HepG2 (cell line): Measurements from ENCODE around the gene NOTUM. TPM values are rescaled to one million over a fixed set of nuclear protein-coding genes. Genes with fewer than 3 reads are reported as not detected.

Source experiments
- ATAD3A ChIP-seq: sonication (generic); formaldehyde crosslinking; IDR thresholded peaks from 2 replicates; pipeline ENCODE4 v1.4.0; 2020; ENCODE audit warnings: missing genetic modification reagents
- ATM ChIP-seq: fragments of 450-650 bp; IDR thresholded peaks from 2 replicates; pipeline ENCODE4 v1.7.1; 2017; ENCODE audit warnings: mild to moderate bottlenecking, borderline replicate concordance
- ELF1 ChIP-seq: sonication (generic); formaldehyde crosslinking; IDR thresholded peaks from 2 replicates; pipeline ENCODE4 v1.4.0; 2020; ENCODE audit warnings: missing genetic modification reagents
- HNRNPL ChIP-seq: fragments of 200-400 bp; formaldehyde crosslinking; IDR thresholded peaks from 2 replicates; pipeline ENCODE4 v1.6.1; 2017; ENCODE audit warnings: mild to moderate bottlenecking, low read depth, low read length
- NFE2L2 ChIP-seq: fragments of 150-350 bp; IDR thresholded peaks from 2 replicates; pipeline ENCODE4 v1.6.1; 2014; ENCODE audit warnings: low read length
- NFYB ChIP-seq: sonication (generic); formaldehyde crosslinking; IDR thresholded peaks from 2 replicates; pipeline ENCODE4 v1.4.0; 2020; ENCODE audit warnings: missing genetic modification reagents
- NR2C2 ChIP-seq: sonication (generic); formaldehyde crosslinking; IDR thresholded peaks from 2 replicates; pipeline ENCODE4 v1.4.0; 2020; ENCODE audit warnings: missing genetic modification reagents, mild to moderate bottlenecking, moderate library complexity, borderline replicate concordance
- PBX2 ChIP-seq: IDR thresholded peaks from 2 replicates; pipeline ENCODE4 v1.6.1; 2016; ENCODE audit warnings: control low read depth
- PHF21A ChIP-seq: sonication (generic); formaldehyde crosslinking; IDR thresholded peaks from 2 replicates; pipeline ENCODE4 v1.5.0; 2020; ENCODE audit warnings: mild to moderate bottlenecking, missing genetic modification reagents
- PITX1 ChIP-seq: sonication (generic); formaldehyde crosslinking; IDR thresholded peaks from 2 replicates; pipeline ENCODE4 v1.5.1; 2020; ENCODE audit warnings: mild to moderate bottlenecking, missing genetic modification reagents
- RXRB ChIP-seq: IDR thresholded peaks from 2 replicates; pipeline ENCODE4 v1.6.1; 2016; ENCODE audit warnings: borderline replicate concordance, missing genetic modification reagents, missing compliant biosample characterization
- SMYD3 ChIP-seq: sonication (generic); formaldehyde crosslinking; IDR thresholded peaks from 2 replicates; pipeline ENCODE4 v1.8.1; 2023; ENCODE audit warnings: mild to moderate bottlenecking, missing genetic modification reagents
- SOX5 ChIP-seq: IDR thresholded peaks from 2 replicates; pipeline ENCODE4 v1.6.1; 2016; ENCODE audit warnings: borderline replicate concordance
- TCF7 ChIP-seq: sonication (generic); IDR thresholded peaks from 2 replicates; pipeline ENCODE4 v1.6.1; 2016; ENCODE audit warnings: antibody characterized with exemption, low read depth
- ZBTB20 ChIP-seq: sonication (generic); formaldehyde crosslinking; IDR thresholded peaks from 2 replicates; pipeline ENCODE4 v1.8.1; 2023; ENCODE audit warnings: missing genetic modification reagents, low read depth, mild to moderate bottlenecking, borderline replicate concordance
- ZNF430 ChIP-seq: sonication (generic); formaldehyde crosslinking; IDR thresholded peaks from 2 replicates; pipeline ENCODE4 v1.9.0; 2021; ENCODE audit warnings: mild to moderate bottlenecking, missing genetic modification reagents
- ZNF569 ChIP-seq: sonication (generic); formaldehyde crosslinking; IDR thresholded peaks from 2 replicates; pipeline ENCODE4 v1.5.0; 2020; ENCODE audit warnings: mild to moderate bottlenecking, missing genetic modification reagents, moderate library complexity, borderline replicate concordance
- ZNF652 ChIP-seq: IDR thresholded peaks from 2 replicates; pipeline ENCODE4 v1.6.1; 2016; ENCODE audit warnings: low read depth, borderline replicate concordance
- polyA plus RNA-seq, 8 experiments: library from polyadenylated mRNA; depleted of rRNA in 3 of 8; stranded (reverse) in 7 of 8; unstranded in 1 of 8; fragments of >200 nt; fragmentation: Illumina TruSeq in 4 of 8; extraction: Trizol in 4 of 8; gene quantifications; 2 replicates each; pipeline versions ENCODE4 v1.2.1 to v1.2.3, GENCODE V29; 2011 to 2016; ENCODE audit warnings: low read depth in 4 of 8, missing spikeins in 1 of 8, mixed read lengths in 1 of 8; ENCODE audit not compliant: insufficient read depth in 1 of 8
- total RNA-seq, 5 experiments: library from RNA; depleted of rRNA; stranded (reverse); fragments of >200 nt; fragmentation: Illumina TruSeq; extraction: Trizol; gene quantifications; 2 replicates each; pipeline ENCODE4 v1.2.3, GENCODE V29; 2016; ENCODE audit warnings: low read depth in 1 of 5
- TF ChIP-seq, protein P1 (sequence below): sonication (generic); formaldehyde crosslinking; IDR thresholded peaks from 2 replicates; pipeline ENCODE4 v1.4.0; 2020; ENCODE audit warnings: mild to moderate bottlenecking, missing genetic modification reagents
- TF ChIP-seq, protein P2 (sequence below): sonication (generic); formaldehyde crosslinking; IDR thresholded peaks from 2 replicates; pipeline ENCODE4 v1.8.0; 2022; ENCODE audit warnings: mild to moderate bottlenecking, missing genetic modification reagents, borderline replicate concordance

NOTUM gene
- total and polyA plus RNA-seq, 2 of the 13 experiments (the other 11 are each of a cell fraction or from before 2014, with no cell fraction given) = 150 to 160 TPM

DNA sequence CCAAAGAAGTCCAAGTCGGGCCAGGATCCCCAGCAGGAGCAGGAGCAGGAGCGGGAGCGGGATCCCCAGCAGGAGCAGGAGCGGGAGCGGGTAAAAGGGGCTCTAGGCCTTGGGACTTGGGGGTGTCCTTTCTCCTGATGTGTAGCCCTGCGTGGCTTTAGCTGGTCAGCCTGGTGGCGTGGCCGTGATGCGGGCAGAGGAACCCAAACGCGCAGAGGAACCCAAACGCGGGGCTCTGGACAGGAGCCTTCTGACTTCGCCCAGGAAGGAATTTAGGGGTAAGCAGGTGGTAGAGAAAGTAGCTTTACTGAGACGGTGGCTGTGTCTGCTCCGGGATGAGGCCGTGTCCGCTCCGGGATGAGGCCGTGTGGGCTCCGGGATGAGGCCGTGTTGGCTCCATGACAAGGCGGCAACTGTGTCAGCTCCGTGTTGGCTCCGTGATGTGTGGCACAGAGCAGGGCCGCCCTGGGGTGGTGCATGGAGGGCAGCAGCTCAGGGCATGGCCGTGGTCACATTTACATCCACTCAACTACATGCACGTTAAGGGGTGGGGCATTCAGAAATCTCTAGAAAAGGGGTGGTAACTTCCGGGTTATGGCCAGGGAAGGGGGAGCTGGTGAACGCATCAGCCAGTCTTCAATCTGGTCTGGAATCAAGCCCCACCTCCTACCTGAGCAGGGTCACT, 35.9 kb upstream of the NOTUM start (continued):
- TF ChIP-seq ELF1 (CRISPR knock-in tag) (peak; percentile 41; the same call in 1 of the 2 replicates), ZNF652 (CRISPR knock-in tag) (no peak), TCF7 (peak; percentile 35; the same call in 1 of the 2 replicates), ZNF430 (peak; percentile 19; the same call in 1 of the 2 replicates), ATM (no peak), SOX5 (CRISPR knock-in tag) (no peak), NFE2L2 (no peak), ATAD3A (no peak), NFYB (CRISPR knock-in tag) (no peak), PITX1 (no peak), HNRNPL (peak; percentile 95), NR2C2 (CRISPR knock-in tag) (peak; percentile 62; the same call in 1 of the 2 replicates), ZNF569 (no peak), PBX2 (no peak), SMYD3 (CRISPR knock-in tag) (no peak), RXRB (0 out of 2 replicates have a peak, but pooled peaks have one; percentile 18), ZBTB20 (CRISPR knock-in tag) (0 out of 2 replicates have a peak, but pooled peaks have one; percentile 43), PHF21A (CRISPR knock-in tag) (peak; percentile 19; the same call in 1 of the 2 replicates)
- TF ChIP-seq, protein P1, sequence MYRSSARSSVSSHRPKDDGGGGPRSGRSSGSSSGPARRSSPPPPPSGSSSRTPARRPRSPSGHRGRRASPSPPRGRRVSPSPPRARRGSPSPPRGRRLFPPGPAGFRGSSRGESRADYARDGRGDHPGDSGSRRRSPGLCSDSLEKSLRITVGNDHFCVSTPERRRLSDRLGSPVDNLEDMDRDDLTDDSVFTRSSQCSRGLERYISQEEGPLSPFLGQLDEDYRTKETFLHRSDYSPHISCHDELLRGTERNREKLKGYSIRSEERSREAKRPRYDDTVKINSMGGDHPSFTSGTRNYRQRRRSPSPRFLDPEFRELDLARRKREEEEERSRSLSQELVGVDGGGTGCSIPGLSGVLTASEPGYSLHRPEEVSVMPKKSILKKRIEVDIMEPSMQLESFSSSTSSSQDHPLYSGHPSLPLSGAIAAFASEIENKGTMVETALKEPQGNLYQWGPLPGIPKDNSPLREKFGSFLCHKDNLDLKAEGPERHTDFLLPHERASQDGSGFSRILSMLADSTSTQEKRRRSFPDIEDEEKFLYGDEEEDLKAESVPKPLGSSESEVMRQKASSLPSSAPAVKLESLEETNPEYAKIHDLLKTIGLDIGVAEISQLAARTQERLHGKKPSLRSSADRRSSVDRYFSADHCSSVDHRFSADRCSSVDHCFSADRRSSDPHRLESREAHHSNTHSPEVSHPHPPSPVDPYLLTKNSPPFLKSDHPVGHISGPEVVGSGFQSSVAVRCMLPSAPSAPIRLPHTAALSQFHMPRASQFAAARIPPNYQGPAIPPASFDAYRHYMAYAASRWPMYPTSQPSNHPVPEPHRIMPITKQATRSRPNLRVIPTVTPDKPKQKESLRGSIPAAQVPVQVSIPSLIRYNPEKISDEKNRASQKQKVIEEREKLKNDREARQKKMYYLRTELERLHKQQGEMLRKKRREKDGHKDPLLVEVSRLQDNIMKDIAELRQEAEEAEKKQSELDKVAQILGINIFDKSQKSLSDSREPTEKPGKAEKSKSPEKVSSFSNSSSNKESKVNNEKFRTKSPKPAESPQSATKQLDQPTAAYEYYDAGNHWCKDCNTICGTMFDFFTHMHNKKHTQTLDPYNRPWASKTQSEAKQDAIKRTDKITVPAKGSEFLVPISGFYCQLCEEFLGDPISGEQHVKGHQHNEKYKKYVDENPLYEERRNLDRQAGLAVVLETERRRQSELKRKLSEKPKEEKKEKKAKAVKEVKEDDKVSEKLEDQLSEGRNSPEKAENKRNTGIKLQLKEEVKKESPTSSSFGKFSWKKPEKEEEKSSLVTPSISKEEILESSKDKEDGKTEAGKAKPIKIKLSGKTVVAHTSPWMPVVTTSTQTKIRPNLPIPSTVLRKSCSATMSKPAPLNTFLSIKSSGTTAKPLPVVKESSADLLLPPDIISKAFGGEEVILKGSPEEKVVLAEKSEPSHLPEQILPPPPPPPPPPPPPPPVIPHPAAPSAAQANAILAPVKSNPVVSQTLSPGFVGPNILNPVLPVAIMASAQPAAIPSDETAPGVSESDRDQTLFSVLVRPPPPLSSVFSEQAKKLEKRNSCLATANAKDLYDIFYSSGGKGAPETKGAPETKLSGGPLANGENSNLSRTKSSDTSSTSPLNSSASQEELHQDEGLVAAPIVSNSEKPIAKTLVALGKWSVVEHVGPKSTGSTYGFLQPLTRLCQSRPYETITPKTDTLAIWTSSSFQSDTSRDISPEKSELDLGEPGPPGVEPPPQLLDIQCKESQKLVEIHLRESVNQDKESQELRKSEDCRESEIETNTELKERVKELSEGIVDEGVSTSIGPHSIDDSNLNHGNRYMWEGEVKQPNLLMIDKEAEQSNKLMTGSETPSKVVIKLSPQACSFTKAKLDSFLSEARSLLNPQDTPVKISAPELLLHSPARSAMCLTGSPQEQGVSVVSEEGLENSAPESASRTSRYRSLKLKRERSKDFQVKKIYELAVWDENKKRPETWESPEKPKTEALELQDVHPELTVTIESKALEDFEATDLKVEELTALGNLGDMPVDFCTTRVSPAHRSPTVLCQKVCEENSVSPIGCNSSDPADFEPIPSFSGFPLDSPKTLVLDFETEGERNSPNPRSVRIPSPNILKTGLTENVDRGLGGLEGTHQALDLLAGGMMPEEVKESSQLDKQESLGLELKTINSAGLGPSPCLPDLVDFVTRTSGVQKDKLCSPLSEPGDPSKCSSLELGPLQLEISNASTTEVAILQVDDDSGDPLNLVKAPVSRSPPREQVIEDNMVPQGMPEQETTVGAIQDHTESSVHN = peak; percentile 78; the same call in 1 of the 2 replicates
- TF ChIP-seq, protein P2, sequence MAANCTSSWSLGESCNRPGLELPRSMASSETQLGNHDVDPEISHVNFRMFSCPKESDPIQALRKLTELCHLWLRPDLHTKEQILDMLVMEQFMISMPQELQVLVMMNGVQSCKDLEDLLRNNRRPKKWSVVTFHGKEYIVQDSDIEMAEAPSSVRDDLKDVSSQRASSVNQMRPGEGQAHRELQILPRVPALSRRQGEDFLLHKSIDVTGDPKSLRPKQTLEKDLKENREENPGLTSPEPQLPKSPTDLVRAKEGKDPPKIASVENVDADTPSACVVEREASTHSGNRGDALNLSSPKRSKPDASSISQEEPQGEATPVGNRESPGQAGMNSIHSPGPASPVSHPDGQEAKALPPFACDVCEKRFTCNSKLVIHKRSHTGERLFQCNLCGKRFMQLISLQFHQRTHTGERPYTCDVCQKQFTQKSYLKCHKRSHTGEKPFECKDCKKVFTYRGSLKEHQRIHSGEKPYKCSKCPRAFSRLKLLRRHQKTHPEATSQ (CRISPR knock-in tag) = 0 out of 2 replicates have a peak, but pooled peaks have one; percentile 35
